Measurements from ENCODE around the gene TIMM10B.
A peak's percentile ranks its signal among the peaks of the same experiment; 100 is the strongest.

DNA sequence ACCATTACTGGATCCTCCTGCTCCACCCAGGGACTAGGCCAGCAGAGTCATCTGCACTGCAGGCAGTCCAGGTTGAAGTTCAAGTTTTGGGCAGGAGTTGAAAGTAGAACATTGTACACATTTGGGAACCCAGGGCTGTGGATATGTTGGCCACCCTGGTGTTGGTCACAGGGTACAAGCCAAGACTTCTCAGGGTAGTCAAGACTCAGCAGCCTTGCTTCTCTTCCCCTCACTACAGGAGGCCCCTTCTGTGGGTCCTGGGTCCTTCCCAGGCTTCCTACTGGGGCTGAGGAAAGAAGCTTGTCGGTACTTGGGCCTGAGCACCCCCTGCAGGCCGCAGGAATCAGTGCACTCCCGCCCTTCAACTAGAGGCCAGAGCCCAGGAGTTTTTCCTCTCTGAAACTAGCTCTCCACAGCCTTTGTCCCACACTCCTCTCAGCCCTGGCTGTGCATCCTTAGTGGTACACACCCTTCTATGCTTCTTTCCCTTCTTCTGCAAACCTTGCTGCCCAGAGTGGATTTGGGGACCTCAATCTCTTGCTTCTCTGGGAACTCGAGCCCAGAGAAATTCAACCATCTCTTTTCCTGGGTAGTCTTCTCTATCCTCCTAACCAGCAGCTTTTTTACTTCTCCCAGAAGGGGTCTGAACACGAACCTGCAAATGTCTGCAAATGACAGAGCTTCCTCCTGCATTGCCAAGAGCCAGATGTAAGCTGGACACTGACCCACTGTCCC lies 37.9 kb upstream of the TIMM10B start:
- TF ChIP-seq, protein P1, sequence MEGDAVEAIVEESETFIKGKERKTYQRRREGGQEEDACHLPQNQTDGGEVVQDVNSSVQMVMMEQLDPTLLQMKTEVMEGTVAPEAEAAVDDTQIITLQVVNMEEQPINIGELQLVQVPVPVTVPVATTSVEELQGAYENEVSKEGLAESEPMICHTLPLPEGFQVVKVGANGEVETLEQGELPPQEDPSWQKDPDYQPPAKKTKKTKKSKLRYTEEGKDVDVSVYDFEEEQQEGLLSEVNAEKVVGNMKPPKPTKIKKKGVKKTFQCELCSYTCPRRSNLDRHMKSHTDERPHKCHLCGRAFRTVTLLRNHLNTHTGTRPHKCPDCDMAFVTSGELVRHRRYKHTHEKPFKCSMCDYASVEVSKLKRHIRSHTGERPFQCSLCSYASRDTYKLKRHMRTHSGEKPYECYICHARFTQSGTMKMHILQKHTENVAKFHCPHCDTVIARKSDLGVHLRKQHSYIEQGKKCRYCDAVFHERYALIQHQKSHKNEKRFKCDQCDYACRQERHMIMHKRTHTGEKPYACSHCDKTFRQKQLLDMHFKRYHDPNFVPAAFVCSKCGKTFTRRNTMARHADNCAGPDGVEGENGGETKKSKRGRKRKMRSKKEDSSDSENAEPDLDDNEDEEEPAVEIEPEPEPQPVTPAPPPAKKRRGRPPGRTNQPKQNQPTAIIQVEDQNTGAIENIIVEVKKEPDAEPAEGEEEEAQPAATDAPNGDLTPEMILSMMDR (IDR thresholded peaks at IDR 0.05; ENCODE audit: insufficient read depth, low read length), result peak; percentile 83
- TF ChIP-seq POLR2AphosphoS5 (IDR thresholded peaks at IDR 0.05; ENCODE audit: low read depth), result no peak
